ENCODE data around the gene SULT1A2. TPM values are rescaled to one million over a fixed set of nuclear protein-coding genes. Genes with fewer than 3 reads are reported as not detected.
"Not testable (repeated sequence)": the region's sequence is repeated elsewhere in the genome, so short reads cannot be mapped to it uniquely, and the experiment has no call there.

Gene SULT1A2
- total RNA-seq, 2 donors from 2014 or later = 0.61 TPM; not detected in 1

- H3K9me3 Mint-ChIP-seq = no peaks in the 10 kb centered on the region
- no peaks in the 10 kb centered on the region for H3K4me1 Mint-ChIP-seq (ENCODE audit: low read depth in 2 of 2)
- no peak overlapping the region for H3K27ac Mint-ChIP-seq
- ATAC-seq (no peak), DNase-seq (ENCODE audit: low spot score) (no peak)
- no peaks in the 10 kb centered on the region for H3K27me3 Mint-ChIP-seq
- no peak overlapping the region for H3K4me3 Mint-ChIP-seq
- H3K36me3 Mint-ChIP-seq = no peaks in the 10 kb centered on the region
These were observed 7.3 kb upstream of the SULT1A2 start for GRCh38 chr16:28604186-28604565.

DNA sequence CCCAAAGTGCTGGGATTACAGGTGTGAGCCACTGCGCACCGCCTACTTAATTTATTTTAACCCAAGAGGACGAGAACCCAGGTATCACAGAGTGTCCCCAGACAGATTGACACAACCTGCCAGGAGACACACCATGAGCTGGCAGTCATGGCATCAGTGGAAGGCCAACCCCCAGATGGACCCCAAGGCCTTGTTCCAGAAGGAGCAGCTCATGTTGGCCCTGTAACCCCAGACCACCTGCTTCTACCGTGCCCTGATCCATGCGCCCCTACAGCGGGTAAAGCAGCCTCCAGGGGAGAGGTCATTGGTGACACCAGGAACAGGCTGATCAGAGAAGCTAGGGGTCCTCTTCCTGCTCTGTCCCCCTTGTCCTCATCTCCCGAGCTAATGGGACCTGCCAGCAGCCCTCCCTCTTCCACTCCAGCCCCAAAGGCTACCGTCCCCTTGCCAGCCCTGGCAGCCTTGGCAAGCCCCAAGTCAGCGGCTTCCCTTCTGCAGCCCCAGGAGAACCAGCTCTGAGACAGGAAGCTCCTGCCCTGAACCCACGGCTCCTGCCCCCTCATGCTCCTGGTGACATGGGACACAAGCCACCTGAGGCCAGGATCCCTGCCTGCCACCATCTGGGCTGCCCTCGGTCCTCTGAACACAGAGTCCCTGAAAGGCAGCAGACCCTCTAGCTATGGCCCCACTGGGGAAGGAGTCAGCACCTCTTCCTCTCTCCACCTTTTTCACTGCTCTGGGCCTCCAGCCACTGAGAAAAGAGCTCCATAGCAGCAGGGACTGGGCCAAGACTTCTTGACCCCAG lies 6.7 kb upstream of the SULT1A2 start:
- no peak for ATAC-seq
- no peaks in the 10 kb centered on the region for H3K27me3 Mint-ChIP-seq
- H3K27ac Mint-ChIP-seq = no peak overlapping the region
- no peak overlapping the region for H3K4me3 Mint-ChIP-seq
- DNase-seq (ENCODE audit: low spot score) = no peak
- no peaks in the 10 kb centered on the region for H3K4me1 Mint-ChIP-seq (ENCODE audit: low read depth in 2 of 2)
- no peaks in the 10 kb centered on the region for H3K36me3 Mint-ChIP-seq
- no peaks in the 10 kb centered on the region for H3K9me3 Mint-ChIP-seq

- Mint-ChIP-seq H3K4me1 (ENCODE audit: low read depth in 2 of 2) (no peaks in the 10 kb centered on the region), H3K27me3 (no peaks in the 10 kb centered on the region), H3K36me3 (no peaks in the 10 kb centered on the region), H3K4me3 (no peak overlapping the region), H3K9me3 (no peaks in the 10 kb centered on the region), H3K27ac (no peak overlapping the region)
- ATAC-seq = no peak
- no peak for DNase-seq (ENCODE audit: low spot score)
These were observed 5.7 kb upstream of the SULT1A2 start for GRCh38 chr16:28602529-28602928.

GRCh38 chr16:28602062-28602461 lies 5.2 kb upstream of the SULT1A2 start:
- H3K36me3 Mint-ChIP-seq, H3K9me3 Mint-ChIP-seq: not testable (repeated sequence)

DNA sequence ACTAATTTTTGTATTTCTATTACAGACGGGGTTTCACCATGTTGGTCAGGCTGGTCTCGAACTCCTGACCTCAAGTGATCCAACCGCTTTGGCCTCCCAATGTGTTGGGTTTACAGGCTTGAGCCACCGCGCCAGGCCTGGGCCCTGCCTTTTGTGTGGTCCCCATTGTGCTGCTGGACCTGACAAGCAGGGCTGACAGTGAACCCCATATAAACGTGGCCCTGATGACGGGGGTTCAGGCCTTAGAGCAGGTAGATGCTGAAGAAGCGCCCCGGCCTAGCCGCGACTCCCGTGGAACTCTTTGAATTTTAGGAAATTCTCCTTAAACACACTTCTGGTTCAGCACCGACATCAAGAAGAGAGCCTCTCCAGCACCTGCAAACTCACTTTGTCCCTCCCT lies 4.7 kb upstream of the SULT1A2 start:
- not testable (repeated sequence) for H3K27ac Mint-ChIP-seq; H3K4me3 Mint-ChIP-seq; H3K36me3 Mint-ChIP-seq; H3K4me1 Mint-ChIP-seq (ENCODE audit: low read depth in 2 of 2); ATAC-seq; H3K27me3 Mint-ChIP-seq; H3K9me3 Mint-ChIP-seq; DNase-seq (ENCODE audit: low spot score)

More at GRCh38 chr16:28602062-28602461, 5.2 kb upstream of the SULT1A2 start:
- H3K27ac Mint-ChIP-seq; H3K27me3 Mint-ChIP-seq; ATAC-seq; H3K4me3 Mint-ChIP-seq; H3K4me1 Mint-ChIP-seq (ENCODE audit: low read depth in 2 of 2); DNase-seq (ENCODE audit: low spot score): not testable (repeated sequence)

GRCh38 chr16:28600965-28601364 lies 4.1 kb upstream of the SULT1A2 start:
- not testable (repeated sequence) for H3K9me3 Mint-ChIP-seq; H3K4me3 Mint-ChIP-seq; DNase-seq (ENCODE audit: low spot score); ATAC-seq; H3K4me1 Mint-ChIP-seq (ENCODE audit: low read depth in 2 of 2); H3K36me3 Mint-ChIP-seq; H3K27ac Mint-ChIP-seq; H3K27me3 Mint-ChIP-seq

GRCh38 chr16:28599377-28600285 lies 2.8 kb upstream of the SULT1A2 start:
- not testable (repeated sequence) for H3K36me3 Mint-ChIP-seq

DNA sequence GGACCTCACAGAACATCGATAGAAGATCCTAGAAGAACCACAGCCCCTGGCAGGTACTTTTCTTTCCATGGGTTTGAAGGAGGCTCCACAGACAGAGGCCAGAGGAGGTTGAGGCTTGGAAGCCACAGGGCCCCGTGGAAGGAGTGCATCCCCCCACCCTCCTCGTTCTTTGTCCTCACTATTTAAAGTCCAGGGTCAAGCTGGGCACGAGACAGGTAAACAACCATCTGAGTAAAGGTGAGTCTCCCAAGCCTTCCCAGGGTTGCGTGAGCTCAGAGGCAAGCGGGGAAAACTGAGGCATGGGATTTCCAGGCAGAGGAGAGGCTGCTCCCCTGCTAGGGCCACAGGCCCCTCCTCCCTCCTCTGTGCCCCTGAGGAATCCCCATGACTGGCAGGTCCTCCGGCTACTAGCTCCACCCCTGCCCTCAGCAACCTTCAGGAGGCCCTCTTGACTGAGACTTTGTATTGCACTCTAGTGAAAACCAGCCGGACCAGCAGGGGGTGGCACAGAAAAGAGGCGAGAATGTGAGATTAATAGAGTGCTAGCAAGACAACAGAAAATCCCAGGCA lies 927 bp upstream of the SULT1A2 start:
- Mint-ChIP-seq H3K27ac (no peak overlapping the region), H3K9me3 (no peaks in the 10 kb centered on the region)

More at GRCh38 chr16:28599377-28600285, 2.8 kb upstream of the SULT1A2 start:
- not testable (repeated sequence) for H3K27ac Mint-ChIP-seq; H3K4me3 Mint-ChIP-seq; H3K4me1 Mint-ChIP-seq (ENCODE audit: low read depth in 2 of 2); H3K9me3 Mint-ChIP-seq; DNase-seq (ENCODE audit: low spot score); H3K27me3 Mint-ChIP-seq
- peak; percentile 67 to 90 for ATAC-seq

DNA sequence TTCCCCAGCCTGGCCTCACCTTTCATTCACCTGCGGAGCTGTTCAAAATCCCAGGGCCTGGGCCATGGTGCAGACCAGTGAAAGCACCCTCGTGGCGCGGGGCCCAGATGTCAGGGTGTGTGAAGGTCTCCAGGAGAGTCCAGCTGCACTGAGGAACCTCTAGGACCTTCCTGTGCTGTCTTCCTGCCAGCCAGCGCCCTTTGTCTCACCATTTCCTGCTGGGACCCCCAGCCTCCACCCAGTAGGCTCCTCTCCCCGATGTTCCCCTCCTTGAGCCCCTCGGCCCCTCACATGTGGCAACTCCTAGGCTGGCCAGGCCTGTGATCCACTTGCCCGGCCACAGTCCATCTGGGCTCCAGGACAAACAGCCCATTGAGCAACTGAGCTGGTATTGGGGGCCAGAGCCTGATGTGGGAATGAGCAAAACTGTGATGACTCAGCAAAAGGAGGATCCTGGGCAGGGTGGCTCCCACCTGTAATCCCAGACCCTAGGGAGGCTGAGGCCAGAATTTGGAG lies 677 bp downstream of the SULT1A2 start:
- Mint-ChIP-seq H3K36me3 (no peaks in the 10 kb centered on the region), H3K9me3 (no peaks in the 10 kb centered on the region), H3K4me1 (ENCODE audit: low read depth in 2 of 2) (peaks cover 0 to 8% of the 10 kb centered on the region in 2 donors), H3K27me3 (no peaks in the 10 kb centered on the region), H3K27ac (no peak overlapping the region), H3K4me3 (no peak overlapping the region)
- DNase-seq (ENCODE audit: low spot score) (no peak), ATAC-seq (no peak)

More for the DNA sequence above, 927 bp upstream of the SULT1A2 start:
- Mint-ChIP-seq H3K27me3 (no peaks in the 10 kb centered on the region), H3K4me3 (no peak overlapping the region), H3K36me3 (no peaks in the 10 kb centered on the region), H3K4me1 (ENCODE audit: low read depth in 2 of 2) (peaks cover 0 to 8% of the 10 kb centered on the region in 2 donors)
- ATAC-seq (no peak), DNase-seq (ENCODE audit: low spot score) (no peak)

GRCh38 chr16:28595451-28595850 lies 1.4 kb downstream of the SULT1A2 start:
- not testable (repeated sequence) for H3K4me3 Mint-ChIP-seq; H3K4me1 Mint-ChIP-seq (ENCODE audit: low read depth in 2 of 2); DNase-seq (ENCODE audit: low spot score); ATAC-seq; H3K27me3 Mint-ChIP-seq; H3K9me3 Mint-ChIP-seq; H3K36me3 Mint-ChIP-seq; H3K27ac Mint-ChIP-seq

DNA sequence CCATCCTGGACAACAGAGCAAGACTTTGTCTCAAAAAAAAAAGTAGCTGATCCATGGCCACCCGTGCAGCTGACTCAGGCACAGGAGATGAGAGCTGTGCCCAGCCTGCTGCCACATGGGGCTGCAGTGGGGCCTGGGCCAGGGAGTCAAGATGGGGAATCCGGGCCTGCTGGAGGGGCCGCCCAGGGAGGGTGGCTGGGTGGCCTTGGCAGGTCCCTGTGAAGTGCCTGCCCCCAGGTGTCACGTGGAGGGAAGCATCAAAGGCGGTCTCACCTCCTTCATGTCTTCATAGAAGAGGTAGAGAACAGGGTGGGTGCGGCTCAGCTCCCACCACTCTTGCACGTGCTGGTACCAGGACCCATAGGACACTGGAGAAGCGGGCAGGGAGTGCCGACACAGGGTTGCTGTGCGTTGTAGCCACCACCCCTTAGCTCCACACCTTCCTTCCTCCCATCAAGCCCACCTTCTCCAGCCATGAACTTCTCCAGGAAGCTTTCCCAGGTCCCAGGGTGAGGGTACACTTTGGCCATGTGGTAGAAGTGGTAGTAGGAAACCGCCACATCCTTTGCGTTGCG lies 3.8 kb downstream of the SULT1A2 start:
- H3K36me3 Mint-ChIP-seq = no peaks in the 10 kb centered on the region
- no peak overlapping the region for H3K4me3 Mint-ChIP-seq
- H3K9me3 Mint-ChIP-seq = no peaks in the 10 kb centered on the region
- DNase-seq (ENCODE audit: low spot score) (no peak), ATAC-seq (no peak)
- H3K27me3 Mint-ChIP-seq = no peaks in the 10 kb centered on the region
- H3K27ac Mint-ChIP-seq = peak overlapping the region in 1 of 2 donors; percentile 47
- H3K4me1 Mint-ChIP-seq (ENCODE audit: low read depth in 2 of 2) = peaks cover 0 to 8% of the 10 kb centered on the region in 2 donors

- Mint-ChIP-seq H3K4me3 (no peak overlapping the region), H3K36me3 (no peaks in the 10 kb centered on the region), H3K9me3 (no peaks in the 10 kb centered on the region), H3K4me1 (ENCODE audit: low read depth in 2 of 2) (peaks cover 0 to 8% of the 10 kb centered on the region in 2 donors), H3K27me3 (no peaks in the 10 kb centered on the region), H3K27ac (peak overlapping the region in 1 of 2 donors; percentile 37)
- ATAC-seq = no peak
- no peak for DNase-seq (ENCODE audit: low spot score)
These were observed 4.3 kb downstream of the SULT1A2 start for GRCh38 chr16:28592511-28592910.

GRCh38 chr16:28591355-28591754 lies 5.5 kb downstream of the SULT1A2 start:
- no peak for ATAC-seq
- H3K4me3 Mint-ChIP-seq = no peak overlapping the region
- no peaks in the 10 kb centered on the region for H3K9me3 Mint-ChIP-seq
- no peak overlapping the region for H3K27ac Mint-ChIP-seq
- DNase-seq (ENCODE audit: low spot score) = no peak
- no peaks in the 10 kb centered on the region for H3K4me1 Mint-ChIP-seq (ENCODE audit: low read depth in 2 of 2)
- H3K27me3 Mint-ChIP-seq = no peaks in the 10 kb centered on the region
- H3K36me3 Mint-ChIP-seq = no peaks in the 10 kb centered on the region

Measured in natural killer cell treated with Interleukin-12 subunit alpha and Interleukin-12 subunit beta and Interleukin-15 and Interleukin-18, amount 100 ng/mL, for 72 hours (primary cell).